Karpas-422 (cell line): Measurements from ENCODE around the gene TWIST2. TPM values are rescaled to one million over a fixed set of nuclear protein-coding genes. Genes with fewer than 3 reads are reported as not detected.

Source experiments
- DNase-seq: peaks from one replicate; pipeline ENCODE4 v3.0.0-alpha.2; 2015
- H2AFZ ChIP-seq: fragments of 200-600 bp; sonication (generic); 2 replicates; pipeline ENCODE4 v1.6.1; 2014; ENCODE audit warnings: antibody characterized with exemption, low read length, mixed read lengths
- H3K27ac ChIP-seq: fragments of 200-600 bp; sonication (generic); 2 replicates; pipeline ENCODE4 v1.5.1; 2014; ENCODE audit warnings: mild to moderate bottlenecking, low read length, moderate library complexity
- H3K27me3 ChIP-seq: fragments of 200-600 bp; sonication (generic); 2 replicates; pipeline ENCODE4 v1.6.1; 2014; ENCODE audit warnings: low read length, mixed read lengths
- H3K36me3 ChIP-seq: fragments of 200-600 bp; sonication (generic); 2 replicates; pipeline ENCODE4 v1.6.1; 2014; ENCODE audit warnings: low read length, mixed read lengths; ENCODE audit not compliant: insufficient read depth
- H3K4me1 ChIP-seq: fragments of 200-600 bp; sonication (generic); 2 replicates; pipeline ENCODE4 v1.6.1; 2014; ENCODE audit warnings: mild to moderate bottlenecking, low read length, mixed read lengths
- H3K4me2 ChIP-seq: fragments of 200-600 bp; sonication (generic); 2 replicates; pipeline ENCODE4 v1.6.1; 2014; ENCODE audit warnings: low read length, low read depth, mild to moderate bottlenecking; ENCODE audit not compliant: poor library complexity, severe bottlenecking
- H3K4me3 ChIP-seq: fragments of 200-600 bp; sonication (generic); 2 replicates; pipeline ENCODE4 v1.5.1; 2014; ENCODE audit warnings: mild to moderate bottlenecking, antibody characterized with exemption, low read length, mixed read lengths
- H3K79me2 ChIP-seq: fragments of 200-600 bp; sonication (generic); 2 replicates; pipeline ENCODE4 v1.6.1; 2014; ENCODE audit warnings: mild to moderate bottlenecking, low read length, mixed read lengths
- H3K9ac ChIP-seq: fragments of 200-600 bp; sonication (generic); 2 replicates; pipeline ENCODE4 v1.6.0; 2014; ENCODE audit warnings: low read length
- H3K9me2 ChIP-seq: fragments of 200-600 bp; sonication (generic), shearing (Covaris generic); replicated peaks from 2 replicates; pipeline ENCODE4 v1.6.0; 2014; ENCODE audit warnings: mild to moderate bottlenecking, low read length, moderate library complexity; ENCODE audit not compliant: insufficient read depth
- H3K9me3 ChIP-seq: fragments of 300-700, 200-600 bp; sonication (generic); 2 replicates; pipeline ENCODE4 v1.6.1; 2014; ENCODE audit warnings: low read length, mixed read lengths
- H4K20me1 ChIP-seq: fragments of 200-600 bp; sonication (generic); 2 replicates; pipeline ENCODE4 v1.6.1; 2014; ENCODE audit warnings: mild to moderate bottlenecking, antibody characterized with exemption, low read length, low read depth; ENCODE audit not compliant: insufficient read depth
- total RNA-seq: library from RNA; depleted of rRNA; stranded (reverse); fragments of >200 nt; shearing (Covaris generic); gene quantifications from 2 replicates; pipeline ENCODE4 v1.2.3, GENCODE V29; 2014; ENCODE audit warnings: low replicate concordance

TWIST2 gene
- total RNA-seq, 1 experiment from 2014 or later, result 0.67 TPM

GRCh38 chr2:238936162-238937052 lies 88.5 kb downstream of the TWIST2 start:
- no peaks in the 10 kb centered on the region for H3K79me2 ChIP-seq
- DNase-seq, result no peak
- no peaks in the 10 kb centered on the region for H3K9me2 ChIP-seq
- H3K9ac ChIP-seq, result no peak overlapping the region
- no peaks in the 10 kb centered on the region for H4K20me1 ChIP-seq
- H3K27ac ChIP-seq, result no peak overlapping the region
- H3K27me3 ChIP-seq, result no peaks in the 10 kb centered on the region
- H3K4me3 ChIP-seq, result no peak overlapping the region
- no peaks in the 10 kb centered on the region for H3K36me3 ChIP-seq
- H3K4me2 ChIP-seq, result no peak overlapping the region
- no peak overlapping the region for H2AFZ ChIP-seq
- H3K9me3 ChIP-seq, result no peaks in the 10 kb centered on the region
- H3K4me1 ChIP-seq, result no peaks in the 10 kb centered on the region

GRCh38 chr2:238938003-238938400 lies 90.1 kb downstream of the TWIST2 start:
- Histone ChIP-seq H3K4me2 (no peak overlapping the region), H3K9me3 (no peaks in the 10 kb centered on the region), H3K36me3 (no peaks in the 10 kb centered on the region), H3K27ac (no peak overlapping the region), H2AFZ (no peak overlapping the region), H3K9me2 (no peaks in the 10 kb centered on the region), H3K79me2 (no peaks in the 10 kb centered on the region), H4K20me1 (no peaks in the 10 kb centered on the region), H3K27me3 (no peaks in the 10 kb centered on the region), H3K9ac (no peak overlapping the region), H3K4me3 (no peak overlapping the region), H3K4me1 (no peaks in the 10 kb centered on the region)
- DNase-seq, result no peak

GRCh38 chr2:238938401-238939055 lies 90.6 kb downstream of the TWIST2 start:
- no peak overlapping the region for H3K4me3 ChIP-seq

GRCh38 chr2:238939074-238939473 lies 91.2 kb downstream of the TWIST2 start:
- H3K36me3 ChIP-seq, result no peaks in the 10 kb centered on the region
- H3K9me2 ChIP-seq, result no peaks in the 10 kb centered on the region
- no peak overlapping the region for H2AFZ ChIP-seq
- H3K9ac ChIP-seq, result no peak overlapping the region
- no peaks in the 10 kb centered on the region for H3K27me3 ChIP-seq
- no peak overlapping the region for H3K27ac ChIP-seq
- H3K9me3 ChIP-seq, result no peaks in the 10 kb centered on the region
- no peak overlapping the region for H3K4me3 ChIP-seq
- no peak for DNase-seq
- H4K20me1 ChIP-seq, result no peaks in the 10 kb centered on the region
- H3K4me1 ChIP-seq, result no peaks in the 10 kb centered on the region
- H3K4me2 ChIP-seq, result no peak overlapping the region
- H3K79me2 ChIP-seq, result no peaks in the 10 kb centered on the region

More at GRCh38 chr2:238938401-238939055, 90.6 kb downstream of the TWIST2 start:
- Histone ChIP-seq H3K4me2 (no peak overlapping the region), H4K20me1 (no peaks in the 10 kb centered on the region), H3K36me3 (no peaks in the 10 kb centered on the region), H3K27ac (no peak overlapping the region), H3K27me3 (no peaks in the 10 kb centered on the region), H3K9me2 (no peaks in the 10 kb centered on the region), H3K9ac (no peak overlapping the region), H3K79me2 (no peaks in the 10 kb centered on the region), H3K9me3 (no peaks in the 10 kb centered on the region), H3K4me1 (no peaks in the 10 kb centered on the region), H2AFZ (no peak overlapping the region)
- no peak for DNase-seq

- Histone ChIP-seq H3K36me3 (no peaks in the 10 kb centered on the region), H3K4me1 (no peaks in the 10 kb centered on the region), H3K9me3 (no peaks in the 10 kb centered on the region), H3K27me3 (no peaks in the 10 kb centered on the region), H3K9me2 (no peaks in the 10 kb centered on the region), H3K79me2 (no peaks in the 10 kb centered on the region), H4K20me1 (no peaks in the 10 kb centered on the region), H3K9ac (no peak overlapping the region), H2AFZ (no peak overlapping the region), H3K4me2 (no peak overlapping the region), H3K27ac (no peak overlapping the region), H3K4me3 (no peak overlapping the region)
- no peak for DNase-seq
These were observed 91.9 kb downstream of the TWIST2 start for GRCh38 chr2:238939521-238940403.

GRCh38 chr2:238940806-238941205 lies 92.9 kb downstream of the TWIST2 start:
- Histone ChIP-seq H3K9me2 (no peaks in the 10 kb centered on the region), H3K4me1 (no peaks in the 10 kb centered on the region), H3K36me3 (no peaks in the 10 kb centered on the region), H3K79me2 (no peaks in the 10 kb centered on the region), H3K27ac (no peak overlapping the region), H3K4me2 (no peak overlapping the region), H3K4me3 (no peak overlapping the region), H3K27me3 (no peaks in the 10 kb centered on the region), H3K9me3 (no peaks in the 10 kb centered on the region), H2AFZ (no peak overlapping the region), H4K20me1 (no peaks in the 10 kb centered on the region), H3K9ac (no peak overlapping the region)
- no peak for DNase-seq

GRCh38 chr2:238941262-238941792 lies 93.4 kb downstream of the TWIST2 start:
- Histone ChIP-seq H3K9ac (no peak overlapping the region), H3K36me3 (no peaks in the 10 kb centered on the region), H2AFZ (no peak overlapping the region), H3K9me3 (no peaks in the 10 kb centered on the region), H3K27me3 (no peaks in the 10 kb centered on the region), H3K4me3 (no peak overlapping the region), H3K79me2 (no peaks in the 10 kb centered on the region), H3K4me2 (no peak overlapping the region), H3K4me1 (0 out of 2 replicates have a peak, but pooled peaks cover 2% of the 10 kb centered on the region), H3K27ac (no peak overlapping the region), H4K20me1 (no peaks in the 10 kb centered on the region), H3K9me2 (no peaks in the 10 kb centered on the region)
- DNase-seq, result no peak
